Activated CD8-positive, alpha-beta T cell treated with anti-CD3 and anti-CD28 coated beads for 36 hours (primary cell): ENCODE data around the gene MARCHF4. TPM values are rescaled to one million over a fixed set of nuclear protein-coding genes. Genes with fewer than 3 reads are reported as not detected.

Source experiments
- ATAC-seq: fragments of 200-7000 bp; cut with Tn5 transposase; one replicate; pipeline ENCODE4 v1.10.0; 2021; ENCODE audit warnings: mild to moderate bottlenecking, moderate library complexity
- CTCF ChIA-PET: fragments of 350-600 bp; sonication (Branson Sonifier 250); formaldehyde crosslinking; loops from one replicate; lab custom pipeline; 2021; ENCODE audit warnings: antibody characterized with exemption; lab: Charles Lee
- POLR2A ChIA-PET: fragments of 350-600 bp; sonication (Branson Sonifier 250); formaldehyde crosslinking; loops from one replicate; lab custom pipeline; 2021; ENCODE audit warnings: antibody characterized with exemption; lab: Charles Lee
- DNase-seq: peaks from one replicate; pipeline ENCODE4 v3.0.0-alpha.2; 2020
- H3K27ac Mint-ChIP-seq: one replicate; pipeline ENCODE4 v1.8.0; 2021; ENCODE audit warnings: mild to moderate bottlenecking, mixed read lengths
- H3K27me3 Mint-ChIP-seq: one replicate; pipeline ENCODE4 v1.8.0; 2021; ENCODE audit warnings: mixed read lengths
- H3K36me3 Mint-ChIP-seq: one replicate; pipeline ENCODE4 v1.8.0; 2021; ENCODE audit warnings: low read depth, mixed read lengths
- H3K4me1 Mint-ChIP-seq: one replicate; pipeline ENCODE4 v1.8.0; 2021; ENCODE audit warnings: low read depth, mixed read lengths
- H3K4me3 Mint-ChIP-seq: one replicate; pipeline ENCODE4 v1.8.0; 2021; ENCODE audit warnings: mild to moderate bottlenecking, moderate library complexity, mixed read lengths
- H3K9me3 Mint-ChIP-seq: one replicate; pipeline ENCODE4 v1.8.0; 2021; ENCODE audit warnings: mixed read lengths
- CTCF ChIP-seq: fragments of 200-600 bp; IDR thresholded peaks from one replicate; pipeline ENCODE4 v1.8.0; 2022; ENCODE audit warnings: antibody characterized with exemption, mild to moderate bottlenecking
- intact Hi-C: fragments of 100-400 bp; cut with micrococcal nuclease; formaldehyde crosslinking; loops from one replicate; pipeline ENCODE4 v1.10.0; 2022
- total RNA-seq, 2 experiments: library from RNA; stranded (reverse); gene quantifications; one replicate each; pipeline ENCODE4 v1.2.3, GENCODE V29; 2021

MARCHF4 gene
- total RNA-seq, 2 experiments from 2014 or later, result not detected

GRCh38 chr2:216392945-216393840, 20.9 kb upstream of the MARCHF4 start:
- DNase-seq (no peak), ATAC-seq (no peak)
- CTCF ChIA-PET, result no interaction called here
- POLR2A ChIA-PET, result no interaction called here
- Mint-ChIP-seq H3K9me3 (no peaks in the 10 kb centered on the region), H3K4me3 (no peak overlapping the region), H3K27ac (no peak overlapping the region), H3K27me3 (no peaks in the 10 kb centered on the region), H3K4me1 (peaks cover 12% of the 10 kb centered on the region), H3K36me3 (no peaks in the 10 kb centered on the region)
- intact Hi-C loops, result no loop called here
- TF ChIP-seq CTCF, result no peak

GRCh38 chr2:216392018-216392562, 19.8 kb upstream of the MARCHF4 start:
- Mint-ChIP-seq H3K36me3 (no peaks in the 10 kb centered on the region), H3K27ac (no peak overlapping the region), H3K9me3 (no peaks in the 10 kb centered on the region), H3K4me3 (no peak overlapping the region), H3K4me1 (peaks cover 19% of the 10 kb centered on the region), H3K27me3 (no peaks in the 10 kb centered on the region)
- POLR2A ChIA-PET, result interaction anchor here (0.7 kb wide), 1 partner anchor 1159 kb away, joined by 3 read pairs; no protein-coding TSS in a partner anchor
- CTCF ChIA-PET, result no interaction called here
- no peak for TF ChIP-seq CTCF
- no peak for ATAC-seq
- intact Hi-C loops, result no loop called here
- DNase-seq, result no peak

GRCh38 chr2:216391401-216391800, 19.1 kb upstream of the MARCHF4 start:
- Mint-ChIP-seq H3K9me3 (no peaks in the 10 kb centered on the region), H3K27me3 (no peaks in the 10 kb centered on the region), H3K27ac (no peak overlapping the region), H3K36me3 (no peaks in the 10 kb centered on the region), H3K4me3 (no peak overlapping the region), H3K4me1 (peaks cover 19% of the 10 kb centered on the region)
- TF ChIP-seq CTCF, result no peak
- DNase-seq (no peak), ATAC-seq (no peak)
- ChIA-PET CTCF (no interaction called here), POLR2A (no interaction called here)
- intact Hi-C loops, result no loop called here

- ChIA-PET CTCF (interaction anchor here (1.3 to 3.3 kb wide), 2 partner anchors 15 to 167 kb away, joined by 3 to 11 read pairs; no protein-coding TSS in a partner anchor), POLR2A (no interaction called here)
- intact Hi-C loops, result no loop called here
Observed at GRCh38 chr2:216389570-216389969, 17.3 kb upstream of the MARCHF4 start.

More at GRCh38 chr2:216389570-216389969, 17.3 kb upstream of the MARCHF4 start:
- Mint-ChIP-seq H3K27me3 (no peaks in the 10 kb centered on the region), H3K27ac (no peak overlapping the region), H3K4me1 (peaks cover 17% of the 10 kb centered on the region), H3K4me3 (no peak overlapping the region), H3K36me3 (no peaks in the 10 kb centered on the region), H3K9me3 (no peaks in the 10 kb centered on the region)
- no peak for TF ChIP-seq CTCF
- ATAC-seq (no peak), DNase-seq (no peak)
